SK-N-MC (cell line): ENCODE results near the gene ASIC3.

Source experiments
- EZH2 ChIP-seq: fragments of 200-600 bp; sonication (generic); IDR thresholded peaks from one replicate; pipeline ENCODE4 v1.6.1; 2017; ENCODE audit warnings: antibody characterized with exemption
- FOXP2 ChIP-seq: optimal IDR thresholded peaks from 2 replicates; pipeline ENCODE3; 2011; ENCODE audit warnings: mild to moderate bottlenecking, moderate library complexity; ENCODE audit not compliant: insufficient read depth; ENCODE audit errors: extremely low read length, control extremely low read depth
- POLR2AphosphoS5 ChIP-seq: IDR thresholded peaks from 2 replicates; pipeline ENCODE4 v1.6.1; 2012; ENCODE audit warnings: mild to moderate bottlenecking, low read depth, low read length, borderline replicate concordance

- TF ChIP-seq EZH2, result no peak
- no peak for TF ChIP-seq POLR2AphosphoS5
- TF ChIP-seq FOXP2, result no peak
Measured at GRCh38 chr7:151018421-151019129, 29.8 kb upstream of the ASIC3 start.
